GM19099 (cell line): ENCODE results near the gene PTPN2.

Experiments used
- POLR2A ChIP-seq: IDR thresholded peaks from 3 replicates; pipeline ENCODE4 v1.6.1; 2011; ENCODE audit warnings: low read depth; ENCODE audit not compliant: insufficient read length; ENCODE audit errors: extremely low read depth

PTPN2 gene

DNA sequence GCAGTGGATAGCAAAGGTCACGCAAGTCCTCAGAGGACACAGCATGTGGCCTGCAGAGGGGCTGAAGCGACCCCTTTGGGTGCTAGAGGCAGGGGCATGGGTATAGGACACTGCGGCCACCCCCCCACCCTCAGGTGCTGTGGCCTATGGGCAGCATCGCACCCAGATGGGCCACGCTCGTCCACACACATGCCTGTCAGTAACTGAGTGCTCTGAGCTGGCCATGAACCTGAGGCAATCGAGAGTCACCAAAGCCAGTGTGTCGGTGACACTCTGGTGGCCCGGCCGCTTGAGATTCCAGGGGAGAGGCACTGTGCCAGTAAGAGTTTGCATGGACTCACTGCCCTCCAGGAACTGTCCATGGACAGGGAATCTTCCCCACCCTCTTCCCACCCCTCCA lies 22.7 kb upstream of the PTPN2 start:
- TF ChIP-seq POLR2A = no peak

DNA sequence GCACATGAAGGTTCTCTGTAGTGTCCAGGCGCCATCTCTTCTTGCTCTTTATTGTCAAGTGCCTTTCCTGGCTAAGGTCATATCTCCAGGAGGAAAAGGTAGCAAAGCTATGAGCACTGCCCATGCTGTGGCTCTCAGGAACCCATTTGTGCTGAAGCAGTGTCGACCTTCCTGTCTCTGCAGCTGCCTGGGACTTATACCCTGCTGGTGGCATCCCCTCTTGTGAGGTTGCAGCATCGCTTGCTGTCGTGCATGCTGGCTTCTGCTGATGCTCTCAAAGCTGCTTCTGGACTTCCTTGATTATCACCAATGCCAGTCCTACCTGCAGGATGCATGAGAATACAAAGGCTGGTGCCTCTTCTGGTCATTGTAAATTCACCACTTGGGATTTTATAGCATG lies 22.1 kb upstream of the PTPN2 start:
- TF ChIP-seq POLR2A = no peak

DNA sequence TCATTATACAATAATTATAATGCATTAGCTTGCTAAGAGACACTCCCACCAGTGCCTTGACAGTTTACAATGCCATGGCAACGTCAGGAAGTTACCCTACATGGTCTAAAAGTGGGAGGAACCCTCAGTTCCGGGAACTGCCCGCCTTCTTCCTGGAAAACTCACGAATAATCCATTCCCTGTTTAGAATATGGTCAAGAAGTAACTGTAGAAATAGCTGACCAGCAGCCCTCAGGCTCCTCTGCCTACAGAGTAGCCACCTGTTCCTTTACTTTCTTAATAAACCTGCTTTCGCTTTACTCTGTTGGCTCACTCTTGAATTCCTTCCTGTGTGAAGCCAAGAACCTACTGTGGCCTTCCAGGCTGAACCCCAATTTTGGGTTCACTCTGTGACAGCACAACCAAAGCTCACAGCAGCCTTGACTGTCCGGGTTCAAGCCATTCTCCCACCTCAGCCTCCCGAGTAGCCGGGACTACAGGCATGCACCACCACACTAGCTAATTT lies 20.0 kb upstream of the PTPN2 start:
- no peak for TF ChIP-seq POLR2A

DNA sequence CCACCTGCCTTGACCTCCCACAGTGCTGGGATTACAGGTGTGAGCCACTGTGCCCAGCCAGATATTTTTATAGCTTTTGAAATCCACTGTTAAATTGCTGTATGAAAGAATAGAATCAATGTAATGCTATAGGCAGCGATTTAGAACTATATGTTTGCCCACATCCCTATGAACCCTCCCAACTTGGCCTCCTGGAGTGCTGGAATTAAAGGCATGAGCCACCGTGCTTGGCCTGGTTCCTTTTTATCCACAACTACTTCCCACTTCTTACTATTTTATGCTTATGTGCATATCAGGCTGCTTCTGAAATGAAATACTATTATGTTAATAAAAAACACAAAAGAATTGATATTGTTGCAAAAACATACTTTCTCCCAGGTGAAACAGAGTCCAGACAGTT lies 11.6 kb upstream of the PTPN2 start:
- TF ChIP-seq POLR2A = no peak

DNA sequence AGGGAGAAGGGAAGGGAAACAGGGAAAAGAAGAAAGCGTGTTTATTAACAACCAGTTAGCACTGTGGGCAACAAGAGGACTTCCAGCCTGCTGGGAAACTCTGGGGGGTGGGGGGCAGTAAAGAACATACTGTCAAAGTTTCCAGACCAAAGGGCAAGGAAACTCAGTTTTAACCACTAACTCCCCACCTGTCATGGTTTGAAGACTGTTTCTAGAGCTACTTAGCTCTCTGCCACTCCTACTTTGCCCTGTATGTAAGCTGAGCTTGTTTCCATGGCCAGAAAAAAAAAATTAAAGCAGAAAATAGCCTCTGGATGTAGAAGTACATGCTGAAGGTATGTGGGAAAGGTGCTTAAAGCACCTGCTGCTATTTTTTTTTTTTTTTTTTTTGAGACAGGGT lies 11.0 kb upstream of the PTPN2 start:
- no peak for TF ChIP-seq POLR2A

DNA sequence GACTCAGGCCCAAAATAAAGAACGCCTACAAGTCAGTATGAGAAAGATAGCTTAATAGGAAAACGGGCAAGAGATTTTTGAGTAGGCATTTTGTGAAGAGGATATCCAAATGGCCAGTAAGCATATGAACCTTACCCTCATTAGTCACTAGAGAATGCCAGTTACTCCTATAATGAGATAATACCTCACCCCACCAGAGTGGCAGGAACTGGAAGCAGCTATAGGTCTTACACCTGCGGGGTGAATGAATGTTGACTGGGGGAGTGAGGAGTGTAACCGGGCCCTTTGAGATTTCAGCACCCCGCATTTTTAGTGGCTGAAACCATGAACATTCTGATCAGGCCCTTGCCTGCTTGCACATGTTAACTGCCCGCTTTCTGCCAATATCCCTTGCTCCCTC lies 7.5 kb upstream of the PTPN2 start:
- no peak for TF ChIP-seq POLR2A

DNA sequence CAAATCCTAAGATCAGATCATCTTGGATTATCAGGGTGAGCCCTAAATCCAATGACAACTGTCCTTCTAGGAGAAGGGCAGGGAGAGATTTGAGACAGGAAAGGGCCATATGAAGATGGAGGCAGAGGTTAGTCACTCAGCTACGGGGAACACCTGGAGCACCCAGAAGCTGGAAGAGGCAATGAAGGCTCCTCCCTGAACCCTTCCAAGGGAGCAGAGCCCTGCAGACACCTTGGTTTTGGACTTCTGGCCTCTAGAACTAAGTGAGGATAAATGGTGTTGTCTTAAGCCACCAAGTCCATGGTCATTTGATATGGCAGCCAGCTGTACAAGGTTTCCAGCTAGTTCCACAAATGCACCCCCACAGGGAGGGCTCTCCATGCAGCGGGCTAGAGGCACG lies 6.9 kb upstream of the PTPN2 start:
- no peak for TF ChIP-seq POLR2A

DNA sequence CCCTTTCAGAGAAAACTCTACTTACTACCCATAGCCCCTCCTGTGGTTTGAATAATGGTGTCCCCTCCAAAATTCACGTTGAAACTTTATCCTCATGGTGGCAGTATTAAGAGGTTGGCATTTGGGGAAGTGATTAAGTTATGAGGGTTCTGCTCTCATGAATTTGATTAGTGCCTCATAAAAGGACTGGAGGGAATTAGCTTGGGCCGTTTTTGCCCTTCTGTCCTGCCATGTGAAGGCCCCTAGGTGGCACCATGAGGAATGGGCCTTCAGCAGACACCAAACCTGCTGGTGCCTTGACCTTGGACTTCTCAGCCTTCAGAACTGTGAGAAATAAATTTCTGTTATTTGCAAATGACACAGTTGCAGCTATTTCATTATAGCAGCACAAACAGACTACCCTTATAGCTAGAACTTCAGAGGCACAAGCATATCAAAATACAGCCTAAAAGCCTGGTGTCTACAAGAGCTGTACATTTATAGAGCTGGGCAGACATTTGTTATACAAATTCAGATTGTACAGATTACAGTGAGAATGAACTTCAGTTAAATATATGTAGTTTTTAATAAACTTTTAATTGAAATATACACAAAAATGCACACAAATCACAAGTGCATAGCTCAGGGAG lies 2.6 kb upstream of the PTPN2 start:
- TF ChIP-seq POLR2A = no peak

DNA sequence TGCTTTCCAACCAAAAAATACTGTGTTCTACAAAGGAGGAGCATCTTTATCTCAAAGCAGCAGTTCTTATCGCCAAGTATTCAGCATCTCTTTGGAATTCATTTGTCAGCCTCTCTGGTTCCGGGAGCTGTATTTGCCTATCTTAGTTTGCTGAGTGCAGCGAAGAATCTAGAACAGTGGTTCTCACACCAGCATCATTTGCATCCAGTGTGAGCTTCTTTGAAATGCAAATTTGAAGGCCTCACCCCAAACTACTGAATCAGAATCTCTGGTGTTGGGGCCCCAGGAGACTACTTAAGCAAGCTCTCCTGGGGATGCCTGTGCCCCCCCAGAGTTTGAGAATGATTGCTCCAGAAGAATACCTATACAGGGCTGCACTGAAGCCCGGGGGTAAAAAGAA lies 1.5 kb upstream of the PTPN2 start:
- TF ChIP-seq POLR2A = peak; percentile 36

DNA sequence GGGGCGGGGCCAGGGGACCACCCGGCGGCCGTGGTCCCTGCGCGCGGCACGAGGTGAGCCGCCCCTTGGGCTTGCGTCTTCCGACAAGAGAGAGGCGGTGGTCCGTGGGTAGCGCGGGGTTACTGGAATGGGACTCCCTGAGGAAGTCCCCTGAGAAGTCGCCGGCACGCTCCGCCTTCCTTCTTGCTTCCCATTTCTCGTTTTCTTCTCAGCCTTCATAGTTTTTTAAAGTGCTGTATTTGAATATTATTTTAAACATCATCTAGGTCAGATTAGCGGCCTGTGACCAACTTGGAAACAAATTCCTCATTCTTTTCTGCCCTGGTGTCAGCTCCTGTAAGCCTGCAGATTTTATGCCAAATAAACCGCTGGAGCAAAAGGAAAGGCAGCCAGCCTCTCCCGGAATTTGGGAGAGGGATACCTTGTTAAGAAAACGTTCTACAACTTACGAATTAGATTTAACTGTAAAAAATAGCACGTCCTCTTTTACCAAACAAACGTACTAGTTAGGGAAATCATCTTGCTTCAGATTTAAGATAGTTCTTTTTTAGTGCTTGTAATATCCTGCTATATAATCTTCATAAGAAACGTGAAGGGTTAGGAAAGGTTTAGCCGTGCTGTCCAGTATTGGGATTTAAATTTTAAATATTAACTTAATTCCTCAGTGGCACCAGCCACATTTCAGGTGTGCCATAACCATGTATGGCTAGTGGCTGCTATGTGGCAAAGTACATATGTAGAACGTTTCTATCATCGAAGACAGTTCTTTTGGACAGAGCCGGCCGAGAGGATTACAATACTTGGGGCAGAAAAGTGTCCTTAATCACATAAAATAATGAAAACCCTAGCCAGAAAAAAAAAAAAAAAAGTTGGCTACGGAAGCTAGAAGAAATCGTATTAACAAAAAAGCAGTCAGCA lies 628 bp upstream of the PTPN2 start:
- no peak for TF ChIP-seq POLR2A

DNA sequence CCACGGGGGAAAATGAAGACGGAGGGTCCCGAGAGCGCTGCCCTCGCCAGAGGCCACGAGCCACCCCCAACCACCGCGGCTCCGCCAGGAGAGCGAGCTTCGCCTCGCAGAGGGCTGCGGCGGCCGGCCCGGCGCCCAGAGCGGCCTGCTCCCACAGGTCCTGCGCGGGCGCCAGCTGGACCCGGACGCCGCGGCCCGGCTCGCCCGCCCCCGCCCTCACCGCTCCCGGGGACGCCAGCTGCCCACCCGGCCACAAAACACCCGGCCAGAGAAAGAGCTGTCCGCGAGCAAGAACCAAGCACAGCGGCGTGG lies 709 bp downstream of the PTPN2 start:
- no peak for TF ChIP-seq POLR2A

DNA sequence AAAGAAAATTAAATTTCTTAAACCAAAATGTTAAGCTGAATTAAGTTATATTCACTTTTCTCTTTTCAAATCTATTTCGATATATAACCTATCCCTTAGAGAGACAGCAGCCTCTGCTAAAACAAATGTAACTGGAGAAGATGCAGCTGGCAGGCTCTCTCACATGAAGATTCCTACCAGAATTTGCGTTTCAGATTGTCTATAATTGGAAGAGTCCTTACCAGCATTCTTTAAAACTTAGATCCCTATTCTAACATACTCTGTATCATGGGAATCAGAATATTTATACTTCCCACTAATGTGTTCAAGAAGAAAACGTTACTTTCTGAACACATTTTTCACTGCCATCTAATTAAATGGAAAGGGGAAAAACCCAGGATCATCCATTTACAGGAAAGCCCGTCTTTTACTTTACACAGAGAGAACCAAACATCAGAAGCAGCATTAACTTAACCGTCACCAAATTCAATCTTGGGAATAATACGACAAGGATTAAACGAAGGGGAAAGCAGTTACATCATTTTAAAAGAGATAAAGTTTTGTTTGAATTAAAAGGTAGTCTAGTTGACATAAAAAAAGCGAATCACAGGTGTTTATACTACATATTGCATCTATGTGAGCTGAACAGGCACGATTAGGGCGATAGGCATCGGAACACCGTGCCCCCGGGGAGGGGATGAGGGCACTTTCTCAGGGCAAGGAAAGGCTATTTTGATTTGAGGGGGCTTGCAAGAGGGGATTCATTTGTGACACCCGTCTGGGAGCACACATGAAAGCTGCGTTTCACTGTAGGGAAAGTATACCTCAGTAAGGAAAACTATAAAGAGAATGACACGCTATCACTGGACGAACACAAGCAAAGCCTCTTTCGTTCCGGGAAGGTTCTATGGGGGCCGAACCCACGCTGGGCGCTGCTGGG lies 1.3 kb downstream of the PTPN2 start:
- no peak for TF ChIP-seq POLR2A

DNA sequence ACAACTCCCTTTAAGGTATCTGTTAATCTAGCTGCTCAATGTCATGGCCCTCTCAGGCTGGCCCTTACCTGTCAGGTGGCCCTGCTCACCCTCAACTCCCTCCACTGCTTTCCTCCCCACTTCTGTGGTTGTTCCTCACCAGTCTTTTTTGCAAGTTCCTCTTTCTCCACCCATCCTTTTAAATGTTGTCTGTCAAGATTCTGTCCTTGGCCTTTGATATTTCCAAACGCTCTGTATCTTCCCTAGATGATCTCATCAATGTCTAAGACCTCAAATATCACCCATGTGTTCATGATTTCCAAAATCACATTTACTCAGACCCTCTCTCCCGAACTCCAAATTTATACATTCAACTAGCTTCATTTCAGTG lies 3.5 kb downstream of the PTPN2 start:
- TF ChIP-seq POLR2A = no peak

DNA sequence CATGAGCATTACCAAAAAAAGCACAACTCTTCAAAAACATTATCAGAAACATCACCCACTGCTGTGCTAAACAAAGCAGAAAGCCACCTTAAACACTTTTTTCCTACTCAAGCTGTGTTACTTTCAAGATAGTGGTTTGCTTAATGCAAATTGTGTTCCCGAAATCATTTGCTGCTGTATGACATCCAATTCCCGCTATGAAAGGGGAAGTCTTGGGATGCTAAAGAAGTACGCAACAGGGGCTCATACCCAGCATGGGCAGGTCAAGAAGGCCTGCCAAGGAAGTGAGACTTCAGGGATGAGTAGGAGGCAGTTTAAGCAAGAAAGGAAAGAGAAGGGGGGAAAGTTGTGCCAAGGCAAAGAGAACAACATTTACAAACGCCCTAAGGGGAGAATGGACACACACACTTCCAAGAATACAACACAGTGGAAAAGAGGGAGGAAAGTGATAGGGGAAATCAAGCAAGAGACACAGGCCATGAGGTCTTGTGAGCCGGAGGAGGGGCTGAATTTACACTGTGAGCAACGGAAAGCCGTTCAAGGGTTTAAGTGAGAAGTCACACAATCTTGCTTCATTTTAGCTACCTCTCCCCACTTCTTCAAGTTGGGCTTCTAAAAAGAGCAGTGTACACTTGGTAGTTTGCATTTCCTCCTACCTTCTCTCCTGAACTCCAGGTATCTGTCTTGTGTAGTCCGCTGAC lies 4.0 kb downstream of the PTPN2 start:
- no peak for TF ChIP-seq POLR2A

DNA sequence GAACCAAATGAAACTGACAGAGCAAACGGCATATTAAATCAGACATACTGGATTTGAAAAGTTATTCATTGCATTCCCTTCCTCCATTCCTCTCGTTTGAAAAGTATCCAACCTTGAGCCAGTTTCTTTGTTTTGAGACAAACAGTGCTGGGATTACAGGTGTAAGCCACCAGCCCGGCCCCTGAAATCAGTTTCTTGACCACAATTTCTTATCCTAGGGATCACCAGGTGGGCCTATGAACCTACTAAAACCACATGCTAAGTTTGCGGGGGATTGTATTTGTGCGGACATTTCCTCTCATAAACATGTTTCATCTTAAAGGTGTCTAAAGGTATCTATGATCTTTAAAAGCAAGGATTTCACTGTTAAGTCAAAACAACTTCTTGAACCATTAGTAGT lies 11.6 kb downstream of the PTPN2 start:
- TF ChIP-seq POLR2A = no peak
